Ovary (tissue), 9 donors: ENCODE data around the gene ACAD11. TPM values are rescaled to one million over a fixed set of nuclear protein-coding genes. Genes with fewer than 3 reads are reported as not detected.

Experiments used
- DNase-seq, 5 donors: peaks; one replicate each; pipeline ENCODE4 v3.0.0-alpha.2; 2019 to 2020
- H3K27ac ChIP-seq, 2 donors: fragments of 200-600 bp; one replicate each; pipeline versions ENCODE4 v1.5.1 to v1.8.0; 2019 to 2022
- H3K27me3 ChIP-seq: fragments of 200-600 bp; one replicate; pipeline ENCODE4 v1.8.0; 2022
- H3K36me3 ChIP-seq: fragments of 200-600 bp; sonication (generic); one replicate; pipeline ENCODE4 v1.5.1; 2019
- H3K4me1 ChIP-seq: one replicate; pipeline ENCODE4 v1.8.1; 2013; ENCODE audit warnings: mild to moderate bottlenecking, moderate library complexity; ENCODE audit not compliant: insufficient read depth
- H3K4me3 ChIP-seq: fragments of 200-600 bp; sonication (generic); one replicate; pipeline ENCODE4 v1.5.1; 2017
- H3K9me3 ChIP-seq, 2 donors: fragments of 200-600 bp in 1 of 2; sonication (generic) in 1 of 2; one replicate each; pipeline versions ENCODE4 v1.5.1 to v1.8.1; 2013 to 2019; ENCODE audit warnings: mild to moderate bottlenecking in 1 of 2, moderate library complexity in 1 of 2
- EP300 ChIP-seq: sonication (generic); formaldehyde crosslinking; IDR thresholded peaks from one replicate; pipeline ENCODE4 v1.6.1; 2017; ENCODE audit warnings: antibody characterized with exemption
- POLR2A ChIP-seq: fragments of 450-650 bp; IDR thresholded peaks from one replicate; pipeline ENCODE4 v1.6.1; 2017; ENCODE audit warnings: antibody characterized with exemption, mild to moderate bottlenecking, moderate library complexity
- WGBS, 3 donors: extraction: QIAGEN DNeasy Blood & Tissue Kit in 1 of 3; methylation state at CpG; one replicate each; pipeline versions ENCODE4 v1.1.5 to v1.1.7; 2013 to 2017; 5-methylcytosine and 5-hydroxymethylcytosine counted together
- intact Hi-C, 4 donors: fragments of 100-400 bp; cut with DNase I; formaldehyde crosslinking; loops; one replicate each; pipeline versions ENCODE4 v1.11.0 to v1.15.1; 2022 to 2023
- polyA plus RNA-seq, 2 donors: library from polyadenylated mRNA; stranded (reverse); fragments of 200-250 nt in 1 of 2; fragments of 350-450 nt in 1 of 2; fragmentation: Illumina TruSeq in 1 of 2; extraction: RNeasy Lipid Tissue Mini Kit (QIAGEN cat#74804) in 1 of 2; gene quantifications; one replicate each; pipeline ENCODE4 v1.2.3, GENCODE V29; 2013 to 2014
- total RNA-seq, 7 donors: library from RNA; depleted of rRNA in 2 of 7; stranded (reverse); fragments of >200 nt in 2 of 7; fragmentation: NEBNext Ultra II Directional in 3 of 7; extraction: Animal tissue kit (Norgen Biotek cat#: 25700) in 3 of 7; gene quantifications; one replicate each; pipeline versions ENCODE4 v1.1.0 to v1.2.4, GENCODE V29; 2016 to 2023
- TF ChIP-seq, protein P1 (sequence below), 3 donors: fragments of 450-650 bp in 2 of 3; fragments of 200-600 bp in 1 of 3; IDR thresholded peaks; one replicate each; pipeline versions ENCODE4 v1.5.1 to v1.8.0; 2016 to 2022; ENCODE audit warnings: antibody characterized with exemption in 3 of 3, mild to moderate bottlenecking in 1 of 3
- donor health status: DM: no; HTN: no; CAD: no; lungs with moderate emphysema.
- donor health status: DM: no; HTN: no; CAD: no.
- donor health status: Bipolar disorder and iron deficiency.
- donor health status: DM: yes; HTN: yes; CAD: no.
- donor health status: DM: no; HTN: no; CAD: no.
- donor health status: DM: yes; HTN: yes; CAD: no.

Gene ACAD11
- total and polyA plus RNA-seq, 9 donors: 18.7 to 48.8 (median 25.8) TPM

DNA sequence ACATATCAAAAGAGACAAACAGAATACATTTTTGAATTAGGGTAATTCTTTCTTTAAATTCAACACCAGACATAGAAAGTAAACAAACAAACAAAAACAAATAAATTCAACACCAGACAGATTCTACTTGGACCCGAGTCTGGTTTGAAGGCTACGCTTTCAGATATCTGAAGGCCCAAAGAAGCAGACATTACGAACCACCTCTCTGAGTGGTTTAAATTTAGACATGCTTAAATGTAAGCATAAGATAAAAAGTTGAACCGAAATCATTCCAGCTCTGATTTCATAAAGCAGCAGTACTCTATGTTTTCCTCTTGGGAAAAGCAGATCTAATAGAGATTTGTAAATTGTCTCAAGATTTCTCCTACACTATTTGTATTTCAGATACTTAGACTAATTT lies 30.4 kb upstream of the ACAD11 start:
- intact Hi-C loops: no loop called here
- no peak overlapping the region for H3K4me3 ChIP-seq
- H3K27me3 ChIP-seq: no peaks in the 10 kb centered on the region
- H3K4me1 ChIP-seq: no peaks in the 10 kb centered on the region
- no peak for DNase-seq
- no peaks in the 10 kb centered on the region for H3K36me3 ChIP-seq
- H3K9me3 ChIP-seq: no peaks in the 10 kb centered on the region
- 76 to 90% (median 77%) methylated on average over 4 of the region's 4 CpGs for WGBS, 3 donors
- no peak overlapping the region for H3K27ac ChIP-seq
- TF ChIP-seq POLR2A (no peak), EP300 (no peak)
- TF ChIP-seq, protein P1, sequence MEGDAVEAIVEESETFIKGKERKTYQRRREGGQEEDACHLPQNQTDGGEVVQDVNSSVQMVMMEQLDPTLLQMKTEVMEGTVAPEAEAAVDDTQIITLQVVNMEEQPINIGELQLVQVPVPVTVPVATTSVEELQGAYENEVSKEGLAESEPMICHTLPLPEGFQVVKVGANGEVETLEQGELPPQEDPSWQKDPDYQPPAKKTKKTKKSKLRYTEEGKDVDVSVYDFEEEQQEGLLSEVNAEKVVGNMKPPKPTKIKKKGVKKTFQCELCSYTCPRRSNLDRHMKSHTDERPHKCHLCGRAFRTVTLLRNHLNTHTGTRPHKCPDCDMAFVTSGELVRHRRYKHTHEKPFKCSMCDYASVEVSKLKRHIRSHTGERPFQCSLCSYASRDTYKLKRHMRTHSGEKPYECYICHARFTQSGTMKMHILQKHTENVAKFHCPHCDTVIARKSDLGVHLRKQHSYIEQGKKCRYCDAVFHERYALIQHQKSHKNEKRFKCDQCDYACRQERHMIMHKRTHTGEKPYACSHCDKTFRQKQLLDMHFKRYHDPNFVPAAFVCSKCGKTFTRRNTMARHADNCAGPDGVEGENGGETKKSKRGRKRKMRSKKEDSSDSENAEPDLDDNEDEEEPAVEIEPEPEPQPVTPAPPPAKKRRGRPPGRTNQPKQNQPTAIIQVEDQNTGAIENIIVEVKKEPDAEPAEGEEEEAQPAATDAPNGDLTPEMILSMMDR (IDR thresholded peaks at IDR 0.05): no peak

DNA sequence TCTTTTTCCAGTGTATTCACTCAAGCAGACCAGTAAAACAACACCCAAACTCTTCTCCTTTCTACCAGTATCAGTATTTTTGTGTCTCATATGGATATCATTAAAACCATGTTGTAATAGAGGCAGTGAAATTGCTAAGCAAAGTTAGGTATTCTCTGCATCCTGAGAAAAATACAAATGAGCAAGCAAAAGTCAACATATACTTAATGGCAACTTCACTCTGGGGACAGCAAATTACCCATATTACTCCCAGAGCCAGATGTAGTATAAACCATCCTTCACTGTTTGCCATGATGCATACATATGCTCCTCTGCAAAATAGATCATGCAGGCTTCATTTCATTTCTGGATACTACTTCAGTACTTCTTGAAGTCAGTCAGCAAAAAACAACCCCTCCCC lies 22.6 kb upstream of the ACAD11 start:
- DNase-seq: no peak
- Histone ChIP-seq H3K9me3 (no peaks in the 10 kb centered on the region), H3K27me3 (no peaks in the 10 kb centered on the region), H3K36me3 (no peaks in the 10 kb centered on the region), H3K4me3 (no peak overlapping the region), H3K27ac (no peak overlapping the region), H3K4me1 (no peaks in the 10 kb centered on the region)
- intact Hi-C loops: no loop called here
- TF ChIP-seq, protein P1 (IDR thresholded peaks at IDR 0.05): no peak
- TF ChIP-seq EP300 (no peak), POLR2A (no peak)

DNA sequence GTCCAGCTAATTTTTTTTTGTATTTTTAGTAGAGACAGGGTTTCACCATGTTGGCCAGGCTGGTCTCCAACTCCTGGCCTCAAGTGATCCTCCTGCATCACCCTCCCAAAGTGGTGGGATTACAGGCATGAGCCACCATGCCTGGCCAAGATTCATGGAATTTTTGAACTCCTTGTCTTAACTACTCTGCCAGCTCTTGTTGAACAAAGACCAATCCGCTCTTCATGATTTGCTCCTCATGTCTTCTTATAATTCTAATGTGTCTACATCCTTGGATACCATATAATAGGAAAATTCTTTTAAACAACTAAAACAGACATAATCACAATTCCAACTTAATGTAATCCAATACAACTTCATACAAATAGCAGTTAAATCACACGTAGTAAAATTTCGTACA lies 21.8 kb upstream of the ACAD11 start:
- Histone ChIP-seq H3K4me3 (no peak overlapping the region), H3K27ac (no peak overlapping the region), H3K36me3 (no peaks in the 10 kb centered on the region), H3K27me3 (no peaks in the 10 kb centered on the region), H3K4me1 (no peaks in the 10 kb centered on the region), H3K9me3 (no peaks in the 10 kb centered on the region)
- TF ChIP-seq, protein P1 (IDR thresholded peaks at IDR 0.05): no peak
- no peak for TF ChIP-seq EP300
- TF ChIP-seq POLR2A: no peak
- 98% methylated on average over 3 of the region's 3 CpGs for WGBS, 3 donors
- intact Hi-C loops: no loop called here
- no peak for DNase-seq

DNA sequence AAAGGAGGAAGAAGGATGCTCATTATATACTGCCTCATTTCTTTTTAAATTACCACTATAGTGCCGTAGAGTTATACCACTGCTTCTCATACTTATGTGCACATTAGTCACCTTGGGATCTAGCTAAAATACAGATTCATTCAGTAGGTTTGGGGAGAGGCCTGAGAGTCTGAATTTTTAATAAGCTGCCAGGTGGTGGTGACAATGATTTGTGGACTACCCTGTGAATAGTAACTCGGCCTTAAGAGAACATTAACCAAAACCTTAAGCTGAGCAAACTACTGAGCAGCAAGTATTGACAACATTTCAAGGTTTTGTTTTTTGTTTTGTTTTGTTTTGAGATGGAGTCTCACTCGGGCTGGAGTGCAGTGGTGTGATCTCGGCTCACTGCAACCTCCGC lies 20.3 kb upstream of the ACAD11 start:
- H3K27me3 ChIP-seq: no peaks in the 10 kb centered on the region
- WGBS, 3 donors: 59 to 77% (median 62%) methylated on average over 5 of the region's 5 CpGs
- DNase-seq: no peak
- H3K4me1 ChIP-seq: no peaks in the 10 kb centered on the region
- no peak overlapping the region for H3K4me3 ChIP-seq
- H3K27ac ChIP-seq: no peak overlapping the region
- H3K36me3 ChIP-seq: no peaks in the 10 kb centered on the region
- H3K9me3 ChIP-seq: no peaks in the 10 kb centered on the region
- TF ChIP-seq, protein P1 (IDR thresholded peaks at IDR 0.05): no peak
- TF ChIP-seq POLR2A: no peak
- no peak for TF ChIP-seq EP300
- intact Hi-C loops: no loop called here

DNA sequence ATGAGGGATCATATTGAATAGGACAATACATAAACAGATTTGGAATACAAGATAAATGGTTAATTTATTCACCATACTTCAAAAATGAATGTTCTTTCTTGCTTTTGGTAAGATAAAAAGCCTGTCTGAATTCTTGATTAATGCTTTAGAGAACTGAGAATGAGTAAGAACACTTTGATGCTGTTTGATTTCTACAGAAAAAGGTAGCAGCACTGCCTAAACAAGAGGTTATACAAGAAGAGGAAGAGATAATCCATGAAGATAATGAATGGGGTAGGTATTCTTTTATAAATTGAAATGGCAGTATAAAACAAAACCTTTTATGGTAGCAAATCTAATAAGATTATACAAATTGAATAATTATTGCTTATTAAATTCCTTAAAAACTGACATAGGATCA lies 15.8 kb upstream of the ACAD11 start:
- TF ChIP-seq EP300 (no peak), POLR2A (no peak)
- TF ChIP-seq, protein P1 (IDR thresholded peaks at IDR 0.05): no peak
- DNase-seq: no peak
- Histone ChIP-seq H3K4me3 (no peak overlapping the region), H3K27ac (no peak overlapping the region), H3K4me1 (no peaks in the 10 kb centered on the region), H3K27me3 (no peaks in the 10 kb centered on the region), H3K36me3 (no peaks in the 10 kb centered on the region), H3K9me3 (no peaks in the 10 kb centered on the region)
- intact Hi-C loops: no loop called here
